GM18951 (cell line): ENCODE data around the gene OGFOD1.

ENCODE experiments used
- POLR2A ChIP-seq: IDR thresholded peaks from 4 replicates; pipeline ENCODE4 v1.6.1; 2011; ENCODE audit warnings: mild to moderate bottlenecking; ENCODE audit not compliant: insufficient read length, insufficient read depth; ENCODE audit errors: extremely low read depth
- in situ Hi-C: fragments of 300-500 bp; cut with MboI; formaldehyde crosslinking; loops from one replicate; pipeline ENCODE4 v1.12.0; 2022; ENCODE audit warnings: low sequenced_read_pairs, mixed read lengths, inconsistent platforms; ENCODE audit not compliant: unreplicated experiment

The OGFOD1 gene

GRCh38 chr16:56451753-56452689 is 667 bp downstream of the OGFOD1 start:
- no peak for TF ChIP-seq POLR2A
- in situ Hi-C loops: no loop called here

GRCh38 chr16:56457927-56458470 is 6.6 kb downstream of the OGFOD1 start:
- no peak for TF ChIP-seq POLR2A
- in situ Hi-C loops: no loop called here

GRCh38 chr16:56460101-56460500 is 8.7 kb downstream of the OGFOD1 start:
- no peak for TF ChIP-seq POLR2A
- in situ Hi-C loops: no loop called here

- in situ Hi-C loops: no loop called here
- TF ChIP-seq POLR2A: no peak
These were observed 10.9 kb downstream of the OGFOD1 start for GRCh38 chr16:56462064-56462796.

GRCh38 chr16:56463153-56463552 is 11.8 kb downstream of the OGFOD1 start:
- in situ Hi-C loops: no loop called here
- TF ChIP-seq POLR2A: no peak

GRCh38 chr16:56466344-56466743 is 15.0 kb downstream of the OGFOD1 start:
- in situ Hi-C loops: no loop called here
- no peak for TF ChIP-seq POLR2A

- no peak for TF ChIP-seq POLR2A
- in situ Hi-C loops: no loop called here
These were observed 17.4 kb downstream of the OGFOD1 start for GRCh38 chr16:56468800-56469199.

- TF ChIP-seq POLR2A: no peak
- in situ Hi-C loops: no loop called here
These were observed 18.4 kb downstream of the OGFOD1 start for GRCh38 chr16:56469748-56470147.

GRCh38 chr16:56470232-56470631 is 18.9 kb downstream of the OGFOD1 start:
- in situ Hi-C loops: no loop called here

GRCh38 chr16:56470666-56471065 is 19.3 kb downstream of the OGFOD1 start:
- in situ Hi-C loops: no loop called here
- TF ChIP-seq POLR2A: no peak

More at GRCh38 chr16:56470232-56470631, 18.9 kb downstream of the OGFOD1 start:
- no peak for TF ChIP-seq POLR2A

GRCh38 chr16:56475201-56475600 is 23.8 kb downstream of the OGFOD1 start:
- in situ Hi-C loops: no loop called here
- no peak for TF ChIP-seq POLR2A

GRCh38 chr16:56477096-56477878 is 25.9 kb downstream of the OGFOD1 start:
- in situ Hi-C loops: no loop called here
- no peak for TF ChIP-seq POLR2A

- in situ Hi-C loops: no loop called here
- no peak for TF ChIP-seq POLR2A
These were observed 27.1 kb downstream of the OGFOD1 start for GRCh38 chr16:56478281-56479049.
